OCI-LY3 (cell line): ENCODE data around the gene ELF2.

Experiments
- EZH2phosphoT487 ChIP-seq: fragments of 200-600 bp; shearing (Covaris generic); IDR thresholded peaks from 2 replicates; pipeline ENCODE4 v1.6.1; 2018; ENCODE audit warnings: antibody characterized with exemption, mixed run types, low read depth
- TF ChIP-seq, protein P1 (sequence below): fragments of 200-600, 300-600 bp; sonication (generic); IDR thresholded peaks from 2 replicates; pipeline ENCODE4 v1.5.1; 2014; ENCODE audit warnings: antibody characterized with exemption, low read length, low read depth

DNA sequence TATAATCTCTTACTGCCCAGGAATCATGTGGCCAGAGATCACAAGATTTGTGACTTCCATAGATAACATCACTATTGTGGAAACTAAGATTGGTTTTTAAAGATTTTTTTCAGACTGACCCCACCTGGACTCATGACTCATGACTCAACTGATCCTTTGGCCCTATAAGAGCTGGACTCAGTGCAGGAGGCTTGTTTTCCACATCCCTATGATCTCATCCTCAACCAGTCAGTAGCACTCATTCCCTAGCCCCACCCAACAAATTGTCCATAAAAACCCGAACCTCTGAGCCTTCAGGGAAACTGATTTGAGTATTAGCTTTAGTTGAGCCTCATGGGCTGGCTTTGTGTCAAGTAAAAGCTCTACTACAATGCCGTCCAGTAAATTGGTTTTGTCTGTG is 169.4 kb downstream of the ELF2 start:
- TF ChIP-seq, protein P1, sequence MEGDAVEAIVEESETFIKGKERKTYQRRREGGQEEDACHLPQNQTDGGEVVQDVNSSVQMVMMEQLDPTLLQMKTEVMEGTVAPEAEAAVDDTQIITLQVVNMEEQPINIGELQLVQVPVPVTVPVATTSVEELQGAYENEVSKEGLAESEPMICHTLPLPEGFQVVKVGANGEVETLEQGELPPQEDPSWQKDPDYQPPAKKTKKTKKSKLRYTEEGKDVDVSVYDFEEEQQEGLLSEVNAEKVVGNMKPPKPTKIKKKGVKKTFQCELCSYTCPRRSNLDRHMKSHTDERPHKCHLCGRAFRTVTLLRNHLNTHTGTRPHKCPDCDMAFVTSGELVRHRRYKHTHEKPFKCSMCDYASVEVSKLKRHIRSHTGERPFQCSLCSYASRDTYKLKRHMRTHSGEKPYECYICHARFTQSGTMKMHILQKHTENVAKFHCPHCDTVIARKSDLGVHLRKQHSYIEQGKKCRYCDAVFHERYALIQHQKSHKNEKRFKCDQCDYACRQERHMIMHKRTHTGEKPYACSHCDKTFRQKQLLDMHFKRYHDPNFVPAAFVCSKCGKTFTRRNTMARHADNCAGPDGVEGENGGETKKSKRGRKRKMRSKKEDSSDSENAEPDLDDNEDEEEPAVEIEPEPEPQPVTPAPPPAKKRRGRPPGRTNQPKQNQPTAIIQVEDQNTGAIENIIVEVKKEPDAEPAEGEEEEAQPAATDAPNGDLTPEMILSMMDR = no peak
- no peak for TF ChIP-seq EZH2phosphoT487
